ENCODE results near the gene DAAM2. TPM values are rescaled to one million over a fixed set of nuclear protein-coding genes. Genes with fewer than 3 reads are reported as not detected.

DAAM2 gene
- total and polyA plus RNA-seq, 2 experiments from 2014 or later: 3.4 to 8.5 TPM

DNA sequence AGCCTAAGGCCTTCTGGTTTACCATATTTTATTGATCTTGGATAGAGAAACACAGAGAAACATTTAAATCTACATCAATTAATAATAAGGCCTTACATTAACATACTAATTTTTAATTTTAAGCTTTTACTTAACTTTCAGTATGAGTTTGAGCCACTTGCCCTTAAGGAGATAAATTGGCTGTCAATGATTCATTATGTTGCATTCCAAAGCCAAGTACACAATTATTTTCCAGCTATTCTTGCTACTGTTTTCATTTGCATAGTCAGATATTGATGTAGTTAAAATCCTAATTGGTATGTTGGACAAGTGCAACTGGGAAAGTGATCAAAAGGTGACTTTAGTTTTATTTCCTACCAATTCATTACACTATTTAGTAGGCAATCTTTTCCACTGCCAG, 83.9 kb downstream of the DAAM2 start:
- DNase-seq (ENCODE audit: low read depth in 1 of 2, low spot score in 1 of 2): no peak
- no peak overlapping the region for H3K27ac ChIP-seq
- H3K4me1 ChIP-seq (ENCODE audit: low read depth): no peaks in the 10 kb centered on the region
- no peak overlapping the region for H3K4me3 ChIP-seq
- no peaks in the 10 kb centered on the region for H3K9me3 ChIP-seq (ENCODE audit: low read depth)
- TF ChIP-seq, protein P1, sequence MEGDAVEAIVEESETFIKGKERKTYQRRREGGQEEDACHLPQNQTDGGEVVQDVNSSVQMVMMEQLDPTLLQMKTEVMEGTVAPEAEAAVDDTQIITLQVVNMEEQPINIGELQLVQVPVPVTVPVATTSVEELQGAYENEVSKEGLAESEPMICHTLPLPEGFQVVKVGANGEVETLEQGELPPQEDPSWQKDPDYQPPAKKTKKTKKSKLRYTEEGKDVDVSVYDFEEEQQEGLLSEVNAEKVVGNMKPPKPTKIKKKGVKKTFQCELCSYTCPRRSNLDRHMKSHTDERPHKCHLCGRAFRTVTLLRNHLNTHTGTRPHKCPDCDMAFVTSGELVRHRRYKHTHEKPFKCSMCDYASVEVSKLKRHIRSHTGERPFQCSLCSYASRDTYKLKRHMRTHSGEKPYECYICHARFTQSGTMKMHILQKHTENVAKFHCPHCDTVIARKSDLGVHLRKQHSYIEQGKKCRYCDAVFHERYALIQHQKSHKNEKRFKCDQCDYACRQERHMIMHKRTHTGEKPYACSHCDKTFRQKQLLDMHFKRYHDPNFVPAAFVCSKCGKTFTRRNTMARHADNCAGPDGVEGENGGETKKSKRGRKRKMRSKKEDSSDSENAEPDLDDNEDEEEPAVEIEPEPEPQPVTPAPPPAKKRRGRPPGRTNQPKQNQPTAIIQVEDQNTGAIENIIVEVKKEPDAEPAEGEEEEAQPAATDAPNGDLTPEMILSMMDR (IDR thresholded peaks at IDR 0.05; ENCODE audit: low read depth, low read length): no peak
- no peaks in the 10 kb centered on the region for H3K36me3 ChIP-seq
- no peaks in the 10 kb centered on the region for H3K27me3 ChIP-seq

DNA sequence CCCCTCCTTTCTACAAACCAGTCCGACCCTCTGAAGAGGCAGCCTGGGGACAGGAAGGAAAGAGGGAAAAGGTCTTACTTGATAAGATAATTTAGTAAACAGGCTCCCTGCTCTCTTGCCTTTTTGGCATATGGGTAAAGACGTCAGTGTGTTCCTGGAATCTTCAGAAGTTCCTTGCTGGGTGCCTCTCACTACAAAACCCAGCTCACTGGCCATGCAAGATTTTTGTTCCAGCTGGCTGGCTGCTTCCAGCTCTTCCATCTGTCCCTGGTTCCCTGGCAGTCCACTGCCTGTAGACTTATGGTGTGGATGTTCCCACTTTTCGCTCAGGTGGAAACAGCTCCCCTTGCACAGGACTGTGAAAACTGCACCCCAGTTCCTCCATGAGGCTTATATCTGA, 84.7 kb downstream of the DAAM2 start:
- Histone ChIP-seq H3K9me3 (ENCODE audit: low read depth) (no peaks in the 10 kb centered on the region), H3K27ac (no peak overlapping the region), H3K36me3 (no peaks in the 10 kb centered on the region), H3K4me3 (no peak overlapping the region), H3K4me1 (ENCODE audit: low read depth) (no peaks in the 10 kb centered on the region), H3K27me3 (no peaks in the 10 kb centered on the region)
- peak in 1 of 2 donors; percentile 43 for DNase-seq (ENCODE audit: low read depth in 1 of 2, low spot score in 1 of 2)
- TF ChIP-seq, protein P1 (IDR thresholded peaks at IDR 0.05; ENCODE audit: low read depth, low read length): no peak

DNA sequence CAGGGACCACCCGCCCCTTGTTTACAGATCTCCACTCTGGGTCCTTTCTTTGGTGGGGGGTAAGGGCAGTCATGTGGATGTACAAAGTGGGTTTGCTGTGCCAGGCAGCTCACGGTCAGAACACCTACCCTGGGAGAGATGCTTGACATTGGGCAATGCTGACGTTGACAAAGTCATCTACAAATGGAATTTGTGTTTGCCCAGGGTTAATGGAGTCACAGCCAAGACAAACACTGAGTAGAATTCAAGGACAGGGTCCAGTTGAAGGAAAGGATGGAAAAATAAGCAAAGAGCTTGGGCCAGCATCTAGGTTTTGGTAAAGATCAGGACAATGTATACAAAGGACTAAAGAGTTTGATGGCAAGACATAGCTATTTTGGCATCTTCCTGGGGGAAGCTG, 87.4 kb downstream of the DAAM2 start:
- TF ChIP-seq, protein P1 (IDR thresholded peaks at IDR 0.05; ENCODE audit: low read depth, low read length): no peak
- H3K4me1 ChIP-seq (ENCODE audit: low read depth): no peaks in the 10 kb centered on the region
- H3K4me3 ChIP-seq: no peak overlapping the region
- no peaks in the 10 kb centered on the region for H3K36me3 ChIP-seq
- H3K9me3 ChIP-seq (ENCODE audit: low read depth): no peaks in the 10 kb centered on the region
- H3K27ac ChIP-seq: no peak overlapping the region
- H3K27me3 ChIP-seq: no peaks in the 10 kb centered on the region
- peak in 1 of 2 donors; percentile 23 for DNase-seq (ENCODE audit: low read depth in 1 of 2, low spot score in 1 of 2)

DNA sequence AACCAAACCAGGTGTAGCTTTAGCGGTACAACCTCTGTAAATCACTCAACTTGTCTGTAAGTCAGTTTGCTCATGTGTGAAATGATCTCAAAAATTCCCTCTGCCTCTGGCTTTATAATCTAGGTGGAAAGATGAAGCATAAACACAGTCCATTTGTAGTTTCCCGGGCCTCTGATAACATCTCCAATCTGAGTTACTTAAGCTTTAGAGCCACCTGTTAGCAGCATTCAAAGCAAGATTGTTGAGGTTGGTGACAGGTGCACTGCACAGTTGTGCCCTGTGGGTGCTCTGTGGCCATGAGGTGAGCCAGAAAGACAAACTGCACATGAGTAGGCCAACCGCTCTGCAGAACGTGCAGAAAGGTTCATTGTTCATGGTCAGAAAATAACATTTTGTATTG, 88.4 kb downstream of the DAAM2 start:
- TF ChIP-seq, protein P1 (IDR thresholded peaks at IDR 0.05; ENCODE audit: low read depth, low read length): no peak
- DNase-seq (ENCODE audit: low read depth in 1 of 2, low spot score in 1 of 2): no peak
- H3K27me3 ChIP-seq: no peaks in the 10 kb centered on the region
- no peaks in the 10 kb centered on the region for H3K36me3 ChIP-seq
- H3K9me3 ChIP-seq (ENCODE audit: low read depth): no peaks in the 10 kb centered on the region
- H3K4me1 ChIP-seq (ENCODE audit: low read depth): no peaks in the 10 kb centered on the region
- H3K27ac ChIP-seq: no peak overlapping the region
- H3K4me3 ChIP-seq: no peak overlapping the region

DNA sequence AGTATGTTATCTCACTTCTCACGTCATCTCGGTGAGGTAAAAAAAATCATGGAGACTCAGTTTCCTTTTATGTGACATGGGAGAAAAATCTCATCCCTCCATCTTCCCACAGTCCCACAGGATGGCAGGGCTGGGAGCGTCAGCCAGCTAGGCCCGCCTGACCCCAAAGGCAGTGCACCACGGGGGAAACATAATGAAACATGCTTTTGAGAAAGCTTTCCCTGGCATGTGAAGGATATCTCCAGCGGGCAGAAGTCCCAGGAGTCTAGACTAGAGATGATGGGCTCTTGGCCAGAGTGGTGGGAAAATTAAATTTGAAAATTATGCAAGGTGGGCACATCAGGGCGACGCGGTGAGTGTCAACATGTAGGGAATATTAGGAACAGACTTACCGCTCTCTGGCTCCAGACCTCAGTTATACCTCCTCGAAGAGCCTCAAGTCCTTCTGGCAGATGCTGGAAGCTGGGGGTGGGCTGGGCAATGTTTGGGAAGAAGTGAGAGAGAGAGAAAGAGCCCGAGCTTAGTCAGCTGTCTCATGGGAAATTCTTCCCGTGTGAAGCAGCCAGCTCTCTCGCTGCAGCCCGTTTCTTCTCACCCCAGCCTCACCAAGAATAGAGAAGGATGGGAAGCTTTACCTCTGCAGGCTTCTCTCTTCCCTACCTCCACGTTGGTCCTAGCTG, 89.8 kb downstream of the DAAM2 start:
- H3K4me3 ChIP-seq: no peak overlapping the region
- H3K36me3 ChIP-seq: no peaks in the 10 kb centered on the region
- TF ChIP-seq, protein P1 (IDR thresholded peaks at IDR 0.05; ENCODE audit: low read depth, low read length): no peak
- H3K4me1 ChIP-seq (ENCODE audit: low read depth): no peaks in the 10 kb centered on the region
- H3K9me3 ChIP-seq (ENCODE audit: low read depth): no peaks in the 10 kb centered on the region
- H3K27me3 ChIP-seq: no peaks in the 10 kb centered on the region
- peak in 1 of 2 donors; percentile 90 for DNase-seq (ENCODE audit: low read depth in 1 of 2, low spot score in 1 of 2)
- no peak overlapping the region for H3K27ac ChIP-seq
